NCI-H1436 (cell line): ENCODE results near the gene KCNQ1OT1.

Experiments used
- DNase-seq: peaks from one replicate; lab custom pipeline; 2025; lab: John Stamatoyannopoulos, UW

The KCNQ1OT1 gene

GRCh38 chr11:2686360-2687222, 13.2 kb downstream of the KCNQ1OT1 start:
- DNase-seq = no peak

DNA sequence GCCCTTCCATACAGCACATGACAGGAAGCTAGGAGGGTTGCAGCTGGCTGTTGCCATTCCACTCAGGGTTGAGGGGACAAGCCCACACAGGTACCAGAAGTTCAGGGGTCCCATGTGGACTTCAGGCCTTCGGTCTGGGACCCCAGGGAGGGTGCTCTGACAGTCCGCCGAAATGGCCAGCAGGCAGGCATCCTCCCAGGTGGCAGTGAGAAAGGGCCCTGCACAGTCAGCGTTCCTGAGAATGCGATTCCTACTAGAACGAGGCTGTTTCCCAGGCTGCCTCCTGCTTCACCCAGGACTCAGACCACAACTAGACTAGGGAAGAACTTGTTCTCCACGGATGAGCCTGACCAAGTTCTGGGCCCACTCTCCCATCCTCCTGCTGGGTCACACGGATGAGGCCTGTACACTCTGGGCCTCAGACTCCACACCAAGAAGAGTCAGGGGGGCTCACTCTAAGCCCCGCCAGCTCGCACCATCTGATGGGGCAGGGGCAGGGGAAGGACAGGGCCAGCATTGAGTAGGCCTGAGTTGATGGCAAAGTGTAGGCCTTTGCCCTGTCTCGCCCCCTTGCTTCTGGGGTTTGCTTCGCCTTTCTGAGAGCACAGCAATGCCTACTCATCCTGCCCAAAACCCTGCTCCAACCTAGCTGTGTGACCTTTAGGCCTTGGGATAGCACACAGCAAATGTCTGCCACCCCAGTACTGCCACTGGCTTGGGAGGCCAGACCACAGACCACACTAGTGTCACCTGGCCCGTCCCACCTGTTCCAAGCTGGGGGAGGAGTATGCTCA, 14.0 kb downstream of the KCNQ1OT1 start:
- DNase-seq = no peak

- no peak for DNase-seq
Measured at GRCh38 chr11:2685051-2685450, 14.7 kb downstream of the KCNQ1OT1 start.

DNA sequence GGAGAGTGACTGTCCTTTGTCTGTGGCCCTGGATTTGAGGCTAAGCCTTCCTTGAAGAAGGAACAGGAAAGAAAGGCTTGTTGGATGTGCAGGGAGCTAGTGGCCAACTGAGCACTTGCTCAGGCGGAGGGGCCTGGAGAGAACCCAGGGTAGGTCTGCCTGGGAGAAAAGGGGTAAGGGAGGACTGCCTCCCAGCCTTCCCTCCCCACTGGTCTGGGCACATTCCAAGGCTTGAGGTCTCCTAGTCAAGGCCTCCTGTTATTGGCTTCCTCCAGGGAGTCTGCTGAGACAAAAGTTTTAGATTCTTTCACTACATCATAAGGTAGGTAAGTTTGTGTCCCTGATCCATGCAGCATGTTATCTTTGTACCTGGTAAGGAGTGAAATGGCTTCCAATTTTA, 15.2 kb downstream of the KCNQ1OT1 start:
- no peak for DNase-seq

GRCh38 chr11:2683806-2684205, 16.0 kb downstream of the KCNQ1OT1 start:
- no peak for DNase-seq

DNA sequence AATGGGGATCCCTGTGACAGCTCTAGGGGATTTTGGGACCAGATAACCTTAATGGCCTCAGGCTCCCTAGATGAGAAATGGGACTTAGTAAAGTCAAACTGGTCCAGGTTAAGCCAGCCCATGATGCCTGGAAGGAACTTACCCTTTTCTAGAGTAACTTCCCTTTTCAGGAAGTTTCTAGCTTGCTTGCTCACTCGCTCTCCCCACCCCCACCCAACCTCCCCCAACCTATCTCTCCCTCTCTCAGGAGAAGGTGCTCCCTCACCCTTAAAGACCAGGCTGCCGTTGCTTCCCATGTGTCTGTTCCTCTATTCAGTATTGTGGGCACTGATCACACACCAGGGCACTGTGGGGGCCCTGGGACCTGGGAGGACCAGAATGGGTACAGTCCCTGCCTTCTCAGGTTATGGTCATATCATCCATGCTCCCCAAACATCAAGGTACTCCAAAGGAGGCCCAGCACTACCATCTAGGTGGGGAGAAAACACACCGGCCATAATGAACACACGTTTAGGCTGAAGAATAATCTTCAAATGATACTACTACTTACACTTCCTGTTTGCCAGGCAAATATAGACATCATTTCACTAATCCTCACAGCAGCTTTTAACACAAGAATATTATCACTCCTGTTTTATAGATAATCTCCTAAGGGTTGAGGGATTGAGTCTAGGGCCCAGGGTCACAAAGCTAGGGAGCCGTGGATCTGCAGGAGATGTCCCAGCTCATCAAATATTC, 18.2 kb downstream of the KCNQ1OT1 start:
- DNase-seq = no peak

- DNase-seq = no peak
Measured at GRCh38 chr11:2679011-2679676, 20.6 kb downstream of the KCNQ1OT1 start.

DNA sequence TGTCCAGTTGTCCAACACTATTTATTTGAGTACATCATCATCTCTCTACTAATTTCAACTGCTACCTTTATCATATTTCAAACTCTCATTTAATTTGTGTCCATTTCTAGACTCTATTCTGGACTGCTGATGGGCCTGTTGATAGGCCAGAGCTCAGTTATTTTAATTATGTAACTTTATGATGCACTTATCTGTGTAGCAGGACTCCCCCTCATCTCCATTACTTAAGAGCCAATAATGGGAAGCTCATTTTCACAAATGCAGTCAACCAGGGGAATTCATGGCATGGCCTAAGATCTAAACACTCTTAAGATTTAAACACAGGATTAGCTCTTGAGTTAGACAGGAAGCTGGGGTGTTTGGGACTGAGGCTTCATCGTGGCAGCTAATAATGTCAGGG, 21.4 kb downstream of the KCNQ1OT1 start:
- DNase-seq = no peak

DNA sequence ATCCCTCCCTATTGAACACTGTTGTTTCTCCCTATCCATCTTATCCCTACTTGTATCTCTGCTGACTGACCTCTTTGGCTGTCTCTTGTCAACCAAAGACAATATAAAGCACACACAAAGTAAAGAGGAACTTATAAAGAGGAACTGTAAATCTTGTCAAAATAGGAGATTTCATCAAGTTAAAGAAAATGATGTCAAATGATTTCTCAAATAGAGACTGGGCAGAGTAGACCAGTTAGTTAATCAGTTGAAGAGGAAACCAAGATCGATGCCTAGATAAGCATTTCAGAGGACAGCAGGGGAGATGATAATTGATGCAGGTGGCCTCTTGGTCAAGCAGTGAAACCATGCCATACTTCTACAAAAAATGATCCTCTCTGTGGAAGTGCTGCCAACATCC, 22.7 kb downstream of the KCNQ1OT1 start:
- DNase-seq = no peak

GRCh38 chr11:2675540-2675939, 24.3 kb downstream of the KCNQ1OT1 start:
- DNase-seq = no peak

GRCh38 chr11:2674658-2675131, 25.1 kb downstream of the KCNQ1OT1 start:
- DNase-seq = no peak

- no peak for DNase-seq
Measured at GRCh38 chr11:2673871-2674471, 25.8 kb downstream of the KCNQ1OT1 start.

- DNase-seq = no peak
Measured at GRCh38 chr11:2673250-2673610, 26.6 kb downstream of the KCNQ1OT1 start.

GRCh38 chr11:2672553-2673249, 27.1 kb downstream of the KCNQ1OT1 start:
- DNase-seq = no peak

DNA sequence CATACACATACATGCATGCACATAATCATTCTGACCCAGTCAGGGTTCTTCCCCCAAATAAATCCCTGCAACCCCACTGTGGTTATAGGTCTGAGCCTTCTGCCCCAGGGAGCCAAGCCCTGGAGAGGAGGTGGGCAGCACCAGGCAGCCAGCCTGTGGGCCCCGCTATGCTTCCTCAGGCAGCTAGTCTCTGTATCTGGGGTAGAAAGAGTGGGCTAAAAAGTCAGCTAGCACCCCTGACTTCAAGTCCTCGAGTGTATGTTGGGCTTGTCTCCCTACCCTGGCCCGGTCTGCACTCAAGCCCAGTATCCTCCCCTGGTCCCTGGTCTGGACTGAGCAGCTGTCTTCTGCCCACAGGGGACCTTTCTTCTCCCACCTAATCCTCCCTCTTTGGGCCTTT, 28.0 kb downstream of the KCNQ1OT1 start:
- no peak for DNase-seq

- DNase-seq = no peak
Measured at GRCh38 chr11:2670541-2671100, 29.2 kb downstream of the KCNQ1OT1 start.

- DNase-seq = no peak
Measured at GRCh38 chr11:2669634-2670469, 29.9 kb downstream of the KCNQ1OT1 start.

GRCh38 chr11:2668876-2669275, 30.9 kb downstream of the KCNQ1OT1 start:
- DNase-seq = no peak

DNA sequence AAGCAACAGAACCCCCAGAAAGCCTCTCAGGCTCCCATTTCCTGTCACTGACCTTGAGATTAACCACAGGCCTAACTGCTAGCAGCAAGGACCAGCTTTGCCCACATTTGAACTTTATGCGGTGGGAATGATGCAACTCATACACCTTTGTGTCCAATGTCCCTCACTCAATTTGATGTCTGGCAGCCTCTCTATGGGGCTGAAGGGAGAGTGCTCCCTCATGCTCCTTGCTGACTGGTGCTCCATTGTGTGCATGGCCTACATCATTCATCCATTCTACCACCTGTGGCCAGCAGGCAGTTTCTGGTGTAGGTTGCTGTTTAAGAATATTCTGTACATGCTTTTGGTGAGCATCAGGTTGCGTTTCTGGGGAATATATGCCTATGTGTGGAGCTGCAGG, 31.9 kb downstream of the KCNQ1OT1 start:
- no peak for DNase-seq
